SK-N-SH treated with all-trans-retinoic acid at 6 μM for 48 hours (cell line): Measurements from ENCODE around the gene CRIP3.

Source experiments
- ATAC-seq: fragments of 200-7000 bp; cut with Tn5 transposase; 3 replicates; pipeline ENCODE4 v1.9.1; 2020; ENCODE audit warnings: mild to moderate bottlenecking, moderate library complexity
- ARNTL ChIP-seq: fragments of 450-650 bp; formaldehyde crosslinking; IDR thresholded peaks from 2 replicates; pipeline ENCODE4 v1.5.0; 2020; ENCODE audit warnings: low read depth, mild to moderate bottlenecking, moderate library complexity, borderline replicate concordance
- BACH2 ChIP-seq: fragments of 250-450 bp; sonication (Bioruptor Pico); IDR thresholded peaks from 2 replicates; pipeline ENCODE4 v1.9.0; 2021; ENCODE audit warnings: mild to moderate bottlenecking, borderline replicate concordance
- CSDC2 ChIP-seq: fragments of 250-450 bp; sonication (Bioruptor Pico); IDR thresholded peaks from 2 replicates; pipeline ENCODE4 v1.5.0; 2020; ENCODE audit warnings: mild to moderate bottlenecking, moderate library complexity
- ESRRG ChIP-seq: fragments of 250-450 bp; sonication (Bioruptor Pico); IDR thresholded peaks from 2 replicates; pipeline ENCODE4 v1.6.1; 2021; ENCODE audit warnings: mild to moderate bottlenecking
- GLIS3 ChIP-seq: fragments of 250-450 bp; sonication (Bioruptor Pico); IDR thresholded peaks from 2 replicates; pipeline ENCODE4 v1.5.0; 2020; ENCODE audit warnings: mild to moderate bottlenecking, moderate library complexity
- ISL1 ChIP-seq: fragments of 250-450 bp; sonication (Bioruptor Pico); IDR thresholded peaks from 2 replicates; pipeline ENCODE4 v2.1.2; 2022; ENCODE audit warnings: mild to moderate bottlenecking, moderate library complexity
- OSR1 ChIP-seq: fragments of 250-450 bp; sonication (Bioruptor Pico); IDR thresholded peaks from 2 replicates; pipeline ENCODE4 v1.8.0; 2022; ENCODE audit warnings: moderate library complexity, mild to moderate bottlenecking, inconsistent platforms
- PPARA ChIP-seq: fragments of 250-450 bp; sonication (Bioruptor Pico); IDR thresholded peaks from 2 replicates; pipeline ENCODE4 v1.5.0; 2020; ENCODE audit warnings: mild to moderate bottlenecking, borderline replicate concordance
- RARB ChIP-seq: fragments of 250-450 bp; sonication (Bioruptor Pico); IDR thresholded peaks from 2 replicates; pipeline ENCODE4 v1.8.0; 2021; ENCODE audit warnings: mild to moderate bottlenecking, moderate library complexity
- SNAI2 ChIP-seq: fragments of 250-450 bp; sonication (Bioruptor Pico); IDR thresholded peaks from 2 replicates; pipeline ENCODE4 v1.5.0; 2020; ENCODE audit warnings: mild to moderate bottlenecking, moderate library complexity
- TCF4 ChIP-seq: fragments of 250-450 bp; sonication (Bioruptor Pico); IDR thresholded peaks from 2 replicates; pipeline ENCODE4 v1.8.0; 2021; ENCODE audit warnings: mild to moderate bottlenecking, moderate library complexity, borderline replicate concordance
- TOX ChIP-seq: fragments of 250-450 bp; sonication (Bioruptor Pico); IDR thresholded peaks from 2 replicates; pipeline ENCODE4 v1.8.0; 2021; ENCODE audit warnings: mild to moderate bottlenecking, moderate library complexity, borderline replicate concordance
- ZC3H10 ChIP-seq: fragments of 250-450 bp; sonication (Bioruptor Pico); IDR thresholded peaks from 2 replicates; pipeline ENCODE4 v1.5.1; 2021; ENCODE audit warnings: mild to moderate bottlenecking, moderate library complexity
- ZFP3 ChIP-seq: fragments of 250-450 bp; sonication (Bioruptor Pico); IDR thresholded peaks from 2 replicates; pipeline ENCODE4 v1.5.0; 2020; ENCODE audit warnings: mild to moderate bottlenecking, moderate library complexity
- ZFP30 ChIP-seq: fragments of 450-650 bp; formaldehyde crosslinking; IDR thresholded peaks from 2 replicates; pipeline ENCODE4 v1.5.0; 2022; ENCODE audit warnings: mild to moderate bottlenecking, moderate library complexity
- ZNF565 ChIP-seq: fragments of 450-650 bp; formaldehyde crosslinking; conservative IDR thresholded peaks from 2 replicates; pipeline ENCODE4 v1.5.0; 2020; ENCODE audit warnings: low read depth, mild to moderate bottlenecking, moderate library complexity
- ZNF70 ChIP-seq: fragments of 450-650 bp; formaldehyde crosslinking; IDR thresholded peaks from 2 replicates; pipeline ENCODE4 v1.5.0; 2020; ENCODE audit warnings: mild to moderate bottlenecking, moderate library complexity
- ZNF8 ChIP-seq: fragments of 450-650 bp; formaldehyde crosslinking; IDR thresholded peaks from 2 replicates; pipeline ENCODE4 v1.5.0; 2020; ENCODE audit warnings: mild to moderate bottlenecking, moderate library complexity
- TF ChIP-seq, protein P1 (sequence below): fragments of 250-450 bp; sonication (Bioruptor Pico); IDR thresholded peaks from 2 replicates; pipeline ENCODE4 v1.8.0; 2021; ENCODE audit warnings: low read depth, mild to moderate bottlenecking, moderate library complexity, borderline replicate concordance
- TF ChIP-seq, protein P2 (sequence below): fragments of 250-450 bp; sonication (Bioruptor Pico); IDR thresholded peaks from 2 replicates; pipeline ENCODE4 v1.5.1; 2021; ENCODE audit warnings: mild to moderate bottlenecking, moderate library complexity
- TF ChIP-seq, protein P3 (sequence below): fragments of 250-450 bp; sonication (Bioruptor Pico); IDR thresholded peaks from 2 replicates; pipeline ENCODE4 v1.8.0; 2020; ENCODE audit warnings: mild to moderate bottlenecking, moderate library complexity, borderline replicate concordance

CRIP3 gene

DNA sequence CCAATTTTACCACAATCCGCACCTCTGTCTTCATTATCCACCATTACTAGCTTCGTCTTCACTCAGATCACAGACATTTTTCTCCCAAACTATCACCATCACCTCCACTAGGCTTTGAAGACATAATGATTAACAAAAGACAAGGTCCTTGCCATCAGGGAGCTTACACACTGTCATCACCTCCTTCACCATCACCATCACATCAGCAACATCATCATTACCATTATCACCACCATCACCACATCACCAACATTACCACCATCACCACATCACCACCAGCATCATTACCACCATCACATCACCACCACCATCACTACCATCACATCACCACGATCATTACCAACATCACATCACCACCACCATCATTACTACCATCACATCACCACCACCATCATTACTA lies 14.9 kb downstream of the CRIP3 start (continued):
- TF ChIP-seq ZFP3 (CRISPR knock-in tag), result no peak
- TF ChIP-seq OSR1 (CRISPR knock-in tag), result no peak
- TF ChIP-seq, protein P1, sequence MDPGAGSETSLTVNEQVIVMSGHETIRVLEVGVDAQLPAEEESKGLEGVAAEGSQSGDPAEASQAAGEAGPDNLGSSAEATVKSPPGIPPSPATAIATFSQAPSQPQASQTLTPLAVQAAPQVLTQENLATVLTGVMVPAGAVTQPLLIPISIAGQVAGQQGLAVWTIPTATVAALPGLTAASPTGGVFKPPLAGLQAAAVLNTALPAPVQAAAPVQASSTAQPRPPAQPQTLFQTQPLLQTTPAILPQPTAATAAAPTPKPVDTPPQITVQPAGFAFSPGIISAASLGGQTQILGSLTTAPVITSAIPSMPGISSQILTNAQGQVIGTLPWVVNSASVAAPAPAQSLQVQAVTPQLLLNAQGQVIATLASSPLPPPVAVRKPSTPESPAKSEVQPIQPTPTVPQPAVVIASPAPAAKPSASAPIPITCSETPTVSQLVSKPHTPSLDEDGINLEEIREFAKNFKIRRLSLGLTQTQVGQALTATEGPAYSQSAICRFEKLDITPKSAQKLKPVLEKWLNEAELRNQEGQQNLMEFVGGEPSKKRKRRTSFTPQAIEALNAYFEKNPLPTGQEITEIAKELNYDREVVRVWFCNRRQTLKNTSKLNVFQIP (CRISPR knock-in tag), result no peak
- TF ChIP-seq, all 23 proteins: peak for 0

DNA sequence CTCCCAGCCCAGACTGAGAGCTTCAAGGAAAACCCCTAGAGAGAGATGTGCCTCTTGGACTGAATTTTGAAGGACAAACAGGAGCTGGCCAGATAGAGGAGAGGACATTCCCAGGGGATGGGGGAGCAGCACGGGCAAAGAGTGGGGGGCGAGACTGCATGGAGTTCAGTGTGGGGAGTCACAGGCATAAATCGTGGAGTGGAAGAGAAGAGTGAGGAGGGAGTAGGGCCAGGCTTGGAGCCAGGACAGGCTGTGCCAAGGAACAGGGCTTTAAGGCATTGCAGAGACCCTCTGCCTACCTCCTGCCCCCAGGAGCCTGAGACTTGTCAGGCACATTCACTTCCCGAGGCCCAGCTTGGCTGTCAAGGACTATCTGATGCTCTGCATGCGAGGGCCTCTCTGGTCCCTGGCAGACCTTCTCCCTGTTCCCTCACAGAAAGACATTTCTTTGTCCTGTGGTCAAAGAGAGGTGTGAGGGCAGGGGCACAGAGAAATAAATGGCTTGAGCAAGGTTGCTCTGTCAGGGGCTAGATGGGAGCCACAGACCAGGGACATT lies 15.8 kb downstream of the CRIP3 start:
- no peak for TF ChIP-seq RARB (CRISPR knock-in tag)
- TF ChIP-seq TCF4, result no peak
- TF ChIP-seq PPARA (CRISPR knock-in tag), result no peak
- TF ChIP-seq GLIS3 (CRISPR knock-in tag), result no peak
- TF ChIP-seq ISL1 (CRISPR knock-in tag), result no peak
- TF ChIP-seq, protein P1 (CRISPR knock-in tag), result no peak
- TF ChIP-seq ZNF8 (CRISPR knock-in tag), result no peak
- TF ChIP-seq, protein P2, sequence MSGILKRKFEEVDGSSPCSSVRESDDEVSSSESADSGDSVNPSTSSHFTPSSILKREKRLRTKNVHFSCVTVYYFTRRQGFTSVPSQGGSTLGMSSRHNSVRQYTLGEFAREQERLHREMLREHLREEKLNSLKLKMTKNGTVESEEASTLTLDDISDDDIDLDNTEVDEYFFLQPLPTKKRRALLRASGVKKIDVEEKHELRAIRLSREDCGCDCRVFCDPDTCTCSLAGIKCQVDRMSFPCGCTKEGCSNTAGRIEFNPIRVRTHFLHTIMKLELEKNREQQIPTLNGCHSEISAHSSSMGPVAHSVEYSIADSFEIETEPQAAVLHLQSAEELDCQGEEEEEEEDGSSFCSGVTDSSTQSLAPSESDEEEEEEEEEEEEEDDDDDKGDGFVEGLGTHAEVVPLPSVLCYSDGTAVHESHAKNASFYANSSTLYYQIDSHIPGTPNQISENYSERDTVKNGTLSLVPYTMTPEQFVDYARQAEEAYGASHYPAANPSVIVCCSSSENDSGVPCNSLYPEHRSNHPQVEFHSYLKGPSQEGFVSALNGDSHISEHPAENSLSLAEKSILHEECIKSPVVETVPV (CRISPR knock-in tag), result no peak
- no peak for TF ChIP-seq ZNF70 (CRISPR knock-in tag)
- no peak for TF ChIP-seq TOX (CRISPR knock-in tag)
- no peak for TF ChIP-seq ARNTL (CRISPR knock-in tag)
- no peak for TF ChIP-seq BACH2
- no peak for TF ChIP-seq ZFP3 (CRISPR knock-in tag)
- no peak for TF ChIP-seq SNAI2 (CRISPR knock-in tag)
- no peak for TF ChIP-seq OSR1 (CRISPR knock-in tag)
- no peak for TF ChIP-seq ESRRG (CRISPR knock-in tag)
- TF ChIP-seq CSDC2 (CRISPR knock-in tag), result no peak
- TF ChIP-seq ZNF565 (CRISPR knock-in tag), result no peak
- TF ChIP-seq ZC3H10 (CRISPR knock-in tag), result no peak
- TF ChIP-seq ZFP30, result no peak
- ATAC-seq, result no peak

DNA sequence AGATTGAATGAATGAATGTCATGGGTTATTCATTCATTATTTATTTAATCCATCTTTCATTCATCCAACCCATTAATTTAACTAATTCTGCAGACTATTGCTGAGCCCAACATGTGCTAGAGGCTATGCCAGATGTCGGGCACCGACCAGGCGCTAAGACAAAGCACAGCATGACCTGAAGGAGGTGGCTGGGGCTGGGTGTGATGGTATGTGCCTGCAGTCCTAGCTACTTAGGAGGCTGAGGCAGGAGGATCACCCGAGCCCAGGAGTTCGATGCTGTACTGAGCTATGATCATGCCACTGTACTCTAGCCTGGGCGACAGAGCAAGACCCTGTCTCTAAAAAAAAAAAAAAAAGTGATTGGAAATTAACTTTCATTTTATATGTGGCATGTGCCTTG lies 16.3 kb downstream of the CRIP3 start:
- no peak for ATAC-seq
- TF ChIP-seq PPARA (CRISPR knock-in tag), result no peak
- TF ChIP-seq, protein P1 (CRISPR knock-in tag), result no peak
- TF ChIP-seq, protein P3, sequence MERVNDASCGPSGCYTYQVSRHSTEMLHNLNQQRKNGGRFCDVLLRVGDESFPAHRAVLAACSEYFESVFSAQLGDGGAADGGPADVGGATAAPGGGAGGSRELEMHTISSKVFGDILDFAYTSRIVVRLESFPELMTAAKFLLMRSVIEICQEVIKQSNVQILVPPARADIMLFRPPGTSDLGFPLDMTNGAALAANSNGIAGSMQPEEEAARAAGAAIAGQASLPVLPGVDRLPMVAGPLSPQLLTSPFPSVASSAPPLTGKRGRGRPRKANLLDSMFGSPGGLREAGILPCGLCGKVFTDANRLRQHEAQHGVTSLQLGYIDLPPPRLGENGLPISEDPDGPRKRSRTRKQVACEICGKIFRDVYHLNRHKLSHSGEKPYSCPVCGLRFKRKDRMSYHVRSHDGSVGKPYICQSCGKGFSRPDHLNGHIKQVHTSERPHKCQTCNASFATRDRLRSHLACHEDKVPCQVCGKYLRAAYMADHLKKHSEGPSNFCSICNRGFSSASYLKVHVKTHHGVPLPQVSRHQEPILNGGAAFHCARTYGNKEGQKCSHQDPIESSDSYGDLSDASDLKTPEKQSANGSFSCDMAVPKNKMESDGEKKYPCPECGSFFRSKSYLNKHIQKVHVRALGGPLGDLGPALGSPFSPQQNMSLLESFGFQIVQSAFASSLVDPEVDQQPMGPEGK (CRISPR knock-in tag), result no peak
- TF ChIP-seq ISL1 (CRISPR knock-in tag), result no peak
- no peak for TF ChIP-seq GLIS3 (CRISPR knock-in tag)
- TF ChIP-seq ARNTL (CRISPR knock-in tag), result no peak
- TF ChIP-seq ESRRG (CRISPR knock-in tag), result no peak
- no peak for TF ChIP-seq CSDC2 (CRISPR knock-in tag)
